NCI-H524 treated with DMSO at 0.1 percent for 48 hours (cell line): ENCODE data around the gene SUSD6.

ENCODE experiments used
- DNase-seq: peaks from one replicate; lab custom pipeline; 2025; lab: John Stamatoyannopoulos, UW

The SUSD6 gene

DNA sequence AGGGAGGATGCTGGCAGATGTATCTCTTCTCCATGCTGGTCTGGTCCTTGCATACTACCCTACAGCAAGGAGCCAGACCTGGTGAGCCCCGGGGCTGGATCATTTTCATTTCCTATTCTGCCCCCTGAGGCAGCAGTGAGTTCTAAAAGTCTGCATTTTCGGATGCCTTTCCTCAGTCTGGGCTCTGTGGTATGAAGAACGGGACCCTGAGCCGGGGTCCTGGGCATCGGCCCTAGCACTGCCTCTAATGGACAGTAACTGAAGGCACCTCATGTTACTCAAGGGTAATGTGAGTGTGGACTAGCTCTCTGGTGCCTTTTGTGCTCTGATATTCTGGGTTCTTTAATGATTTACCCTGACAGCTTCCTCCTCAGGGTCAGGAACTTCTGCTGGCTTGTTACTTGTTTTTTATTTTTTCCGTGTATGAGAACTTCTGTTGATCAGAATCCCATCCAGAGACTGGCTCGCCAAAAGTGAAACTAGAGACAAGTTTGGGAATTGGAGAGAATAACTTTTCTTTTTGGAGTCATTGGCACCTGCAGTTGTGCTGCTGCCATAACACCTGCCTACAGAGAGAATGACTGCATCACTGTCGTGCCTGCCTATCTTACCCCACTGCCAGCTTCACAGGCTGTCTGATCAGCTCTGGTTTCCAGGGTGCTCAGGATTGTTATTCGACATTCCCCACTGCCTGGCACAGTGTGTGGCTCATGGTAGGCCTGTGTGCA lies 62.3 kb downstream of the SUSD6 start:
- DNase-seq, result no peak

DNA sequence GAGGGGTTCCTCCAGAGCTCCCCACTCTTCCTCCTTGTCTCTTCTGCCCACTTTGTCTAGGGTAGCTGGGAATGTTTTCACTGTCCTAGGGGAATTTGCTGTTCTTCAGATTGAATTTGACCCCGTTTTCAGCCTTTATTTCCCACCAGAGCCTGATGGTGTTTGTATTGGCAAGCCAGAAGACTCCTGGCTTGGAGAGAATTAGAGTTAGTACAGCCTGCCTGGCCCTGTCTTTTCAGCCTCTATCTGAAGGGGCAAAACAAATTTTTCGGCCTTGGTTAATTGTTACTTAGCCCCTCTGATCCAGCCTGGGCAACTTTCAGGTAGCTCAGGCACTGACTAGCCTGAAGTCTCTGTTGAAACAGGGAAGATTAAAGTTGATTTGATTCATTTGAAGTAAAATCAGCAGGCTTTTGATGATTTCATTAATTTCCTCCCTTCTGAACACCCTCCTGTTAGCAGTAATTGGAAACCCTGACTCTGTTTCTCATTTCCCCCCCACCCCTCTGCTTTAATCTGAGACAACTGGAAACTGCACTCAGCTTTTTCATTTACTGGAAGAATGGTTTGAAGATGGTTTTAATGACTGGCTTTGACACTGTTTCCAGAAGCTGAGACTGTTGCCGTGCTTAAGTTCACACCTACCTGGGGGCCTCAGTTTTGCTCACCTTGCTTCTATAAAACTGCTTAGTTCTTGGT lies 63.3 kb downstream of the SUSD6 start:
- DNase-seq, result no peak

DNA sequence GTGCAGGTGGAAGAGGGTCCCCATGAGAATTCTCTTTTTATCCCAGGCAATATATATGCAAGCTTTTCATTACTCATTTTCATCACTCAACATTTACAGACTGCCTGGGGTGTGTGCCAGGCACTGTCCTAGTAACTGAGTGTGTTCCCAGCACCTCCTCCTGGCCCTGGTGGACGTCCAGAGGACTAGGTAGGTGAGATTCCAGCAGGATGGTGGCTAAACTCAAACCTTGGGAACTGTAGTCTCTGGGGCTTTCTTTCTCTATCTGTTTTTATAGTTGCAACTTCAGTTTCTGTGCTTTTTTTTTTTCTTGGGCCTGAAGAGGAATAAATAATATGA lies 63.8 kb downstream of the SUSD6 start:
- DNase-seq, result no peak

DNA sequence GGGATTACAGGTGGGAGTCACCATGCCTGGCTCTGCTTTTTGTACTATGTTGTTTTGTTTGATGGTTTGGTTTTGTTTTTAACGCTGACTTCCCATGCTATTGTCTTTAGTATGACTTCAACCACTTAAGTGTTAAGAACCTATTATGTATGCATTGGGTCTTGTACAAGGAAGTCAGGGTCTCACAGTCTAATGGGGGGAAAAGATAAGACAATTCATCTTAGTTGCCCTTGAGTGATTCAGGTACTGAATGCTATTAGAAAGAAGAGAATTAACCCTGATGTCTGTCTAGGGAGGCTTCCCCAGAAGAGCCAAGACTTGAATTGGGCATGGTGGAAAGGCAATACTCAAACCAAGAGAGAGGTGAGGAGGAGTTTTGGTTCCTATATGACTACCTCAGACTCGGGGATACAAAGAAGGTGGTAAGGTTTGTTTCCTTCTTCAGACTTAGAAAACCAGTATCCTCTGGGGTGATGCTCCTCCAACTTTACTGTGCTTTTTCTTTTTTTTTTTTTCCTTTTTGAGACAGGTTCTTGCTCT lies 64.6 kb downstream of the SUSD6 start:
- no peak for DNase-seq

DNA sequence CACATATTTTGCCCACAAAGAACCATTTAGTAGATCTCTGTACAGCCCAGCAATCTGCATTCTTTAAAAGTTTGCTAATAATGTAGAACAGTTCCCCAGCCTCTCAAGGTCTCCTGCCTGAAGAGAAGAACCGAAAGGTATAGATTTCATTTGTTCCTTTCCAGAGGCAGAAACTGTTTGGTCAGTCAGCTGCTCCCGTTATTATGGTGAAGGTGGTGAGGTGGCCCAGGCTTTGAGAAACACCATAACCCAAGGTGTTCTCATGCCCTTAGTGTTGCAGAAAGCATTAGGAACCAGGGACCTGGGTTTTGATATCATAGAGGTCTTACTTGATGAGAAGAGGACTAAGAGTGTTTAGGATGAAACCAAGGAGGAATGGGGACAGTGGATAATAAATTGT lies 65.3 kb downstream of the SUSD6 start:
- DNase-seq, result no peak

DNA sequence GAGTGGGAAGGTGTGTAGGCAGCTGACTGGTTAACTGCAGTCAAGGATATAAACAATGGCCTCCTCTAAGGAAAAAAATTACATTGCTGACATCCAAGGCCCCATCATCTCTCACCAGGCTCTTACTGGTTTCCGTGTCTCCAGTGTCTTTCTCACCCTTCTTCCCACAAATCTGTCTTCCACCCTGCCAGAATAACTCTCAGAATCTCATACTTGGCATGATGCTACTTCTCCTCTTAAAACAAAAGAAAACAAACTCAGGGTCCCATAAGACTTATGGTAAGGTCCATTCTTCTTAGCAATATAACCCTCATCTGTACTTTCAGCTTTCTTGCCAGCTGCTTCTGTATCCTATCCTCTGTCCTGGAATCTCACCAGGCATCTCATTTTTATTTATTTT lies 68.9 kb downstream of the SUSD6 start:
- no peak for DNase-seq

DNA sequence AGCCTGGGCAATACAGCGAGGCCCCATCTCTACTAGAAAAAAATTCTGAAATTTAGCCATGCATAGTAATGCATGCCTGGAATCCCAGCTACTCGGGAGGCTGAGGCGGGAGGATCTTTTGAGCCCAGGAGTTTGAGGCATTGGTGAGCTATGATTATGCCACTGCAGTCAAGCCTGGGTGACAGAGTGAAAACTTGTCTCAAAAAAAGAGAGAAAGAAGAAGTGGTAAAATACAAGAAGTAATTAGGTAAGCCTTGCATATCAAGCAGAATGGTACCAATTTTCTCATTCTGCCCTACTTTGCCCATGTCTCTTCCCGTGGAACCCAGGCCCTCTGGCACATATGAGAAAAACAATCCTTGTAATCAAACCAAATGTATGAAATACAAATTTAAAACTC lies 70.7 kb downstream of the SUSD6 start:
- DNase-seq, result no peak

DNA sequence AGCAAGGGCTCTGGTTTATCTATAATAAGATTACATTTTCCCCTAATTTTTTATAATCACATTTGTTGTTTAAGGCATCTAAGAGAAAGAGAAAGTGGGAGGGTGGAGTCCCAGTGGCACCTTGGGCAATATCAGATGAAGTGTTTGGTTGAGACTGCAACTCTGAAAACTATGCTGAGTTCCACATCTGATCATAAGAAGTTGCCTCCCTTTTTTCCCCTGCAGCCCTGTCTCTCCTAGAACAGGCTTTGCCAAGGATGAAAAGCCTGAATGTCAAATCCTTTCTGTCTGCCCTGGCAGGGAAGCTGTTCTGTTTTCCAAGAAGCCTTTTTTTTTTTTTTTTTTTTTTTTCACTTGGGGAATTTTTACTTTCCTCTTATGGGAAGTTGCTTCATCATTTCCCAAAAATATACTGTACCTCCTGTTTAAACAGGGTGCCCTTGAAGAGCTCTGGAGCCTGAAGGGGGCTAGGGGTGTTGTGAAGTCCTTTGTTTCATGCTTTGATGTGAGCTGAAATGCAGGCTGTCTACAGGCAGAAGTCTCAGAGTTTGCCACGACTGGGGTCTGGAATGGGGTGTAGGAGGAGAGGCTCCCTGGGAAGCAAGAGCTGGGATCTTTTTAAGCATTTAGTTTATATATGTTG lies 71.3 kb downstream of the SUSD6 start:
- no peak for DNase-seq

DNA sequence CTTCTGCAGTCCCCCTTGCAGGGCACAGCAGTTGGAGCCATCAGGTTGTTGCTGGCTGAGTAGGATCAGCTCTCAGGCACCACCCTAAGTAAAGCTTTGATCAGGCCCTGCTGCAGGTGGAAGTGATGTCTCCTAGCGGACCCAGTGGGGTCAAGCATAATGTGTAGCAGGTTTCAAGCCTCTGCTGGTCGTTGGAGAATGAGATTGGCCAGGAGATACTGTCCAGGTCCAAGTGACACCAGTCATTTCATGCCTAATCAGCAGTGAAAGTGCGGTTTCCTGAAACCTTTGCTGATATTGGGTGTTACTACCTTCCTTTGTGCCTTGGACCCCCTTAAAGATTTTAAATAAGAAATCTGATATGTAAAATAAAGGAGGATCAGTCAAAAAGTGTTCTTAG lies 72.6 kb downstream of the SUSD6 start:
- no peak for DNase-seq

DNA sequence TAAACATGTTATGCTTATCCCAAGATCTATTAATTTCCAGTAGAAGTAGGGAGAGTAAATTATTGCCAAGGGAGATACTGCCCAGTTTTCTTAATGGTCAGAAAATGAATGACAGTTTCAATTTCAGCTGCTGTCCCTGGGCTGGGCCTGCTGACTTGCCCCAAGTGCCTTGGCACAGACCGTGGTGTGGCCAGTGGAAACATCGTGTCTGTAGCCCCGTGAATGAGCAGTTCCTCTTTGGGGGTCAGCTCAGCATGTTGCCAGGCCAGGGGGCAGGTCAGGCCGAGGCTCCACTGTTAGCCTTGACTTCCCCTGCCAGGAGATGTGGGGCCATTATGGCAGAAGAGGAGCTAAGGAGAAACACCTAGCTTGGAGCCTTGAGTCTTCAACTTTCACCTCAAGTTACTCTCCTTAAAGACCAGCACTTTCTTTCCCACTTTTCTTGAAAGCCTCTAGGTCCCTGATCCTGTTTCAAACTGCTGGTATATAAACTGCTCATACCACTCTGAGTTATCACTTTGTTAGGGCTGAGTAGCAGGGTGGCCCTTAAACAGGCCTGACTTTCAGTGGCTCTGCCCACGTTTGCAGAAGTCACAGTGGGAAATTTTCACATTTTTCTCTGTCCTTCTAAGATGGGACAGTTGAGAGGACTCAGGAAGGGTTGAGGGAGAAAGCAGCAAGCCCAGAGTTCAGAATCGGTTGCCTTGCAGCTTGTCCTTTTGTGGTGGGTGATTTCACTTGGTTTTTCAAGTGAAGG lies 73.2 kb downstream of the SUSD6 start:
- DNase-seq, result no peak

DNA sequence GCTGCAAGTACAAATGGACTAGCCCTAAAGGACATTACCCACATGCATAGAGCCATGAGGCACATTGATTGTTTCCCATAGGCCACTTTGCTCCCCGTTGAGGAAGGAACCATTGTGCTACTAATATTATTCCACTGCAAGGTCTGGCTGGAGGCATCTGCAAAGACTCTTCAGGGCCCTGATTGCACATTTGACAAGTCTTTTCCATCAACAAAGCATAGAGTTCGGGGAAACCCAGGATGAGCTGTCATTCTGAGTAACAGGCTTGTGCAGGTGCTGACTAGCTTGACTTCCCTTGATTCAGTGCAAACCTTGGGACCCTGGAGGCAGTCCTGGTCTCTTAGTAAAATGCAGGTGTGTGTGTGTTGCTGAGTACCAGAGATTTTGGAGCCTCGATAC lies 73.8 kb downstream of the SUSD6 start:
- no peak for DNase-seq

DNA sequence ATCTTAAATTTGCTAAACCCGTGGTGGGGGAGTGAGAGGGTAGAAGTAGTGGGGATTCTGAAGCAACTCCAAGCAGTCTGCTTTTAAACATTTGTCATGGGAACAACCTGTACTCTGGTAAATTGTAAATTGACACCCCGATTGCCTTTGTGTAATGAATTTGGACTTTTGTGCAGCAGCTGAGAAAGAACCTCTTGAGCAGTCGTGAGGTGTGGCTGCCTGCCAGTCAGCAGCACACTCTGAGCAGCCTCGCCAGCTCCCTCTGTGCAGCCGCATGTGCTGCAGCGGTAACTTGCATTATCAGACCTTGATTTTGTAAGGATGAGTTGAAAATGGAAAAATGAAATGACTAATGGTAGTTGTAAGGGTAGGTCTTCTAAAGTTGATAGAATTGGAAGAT lies 74.3 kb downstream of the SUSD6 start:
- peak; percentile 75 for DNase-seq

DNA sequence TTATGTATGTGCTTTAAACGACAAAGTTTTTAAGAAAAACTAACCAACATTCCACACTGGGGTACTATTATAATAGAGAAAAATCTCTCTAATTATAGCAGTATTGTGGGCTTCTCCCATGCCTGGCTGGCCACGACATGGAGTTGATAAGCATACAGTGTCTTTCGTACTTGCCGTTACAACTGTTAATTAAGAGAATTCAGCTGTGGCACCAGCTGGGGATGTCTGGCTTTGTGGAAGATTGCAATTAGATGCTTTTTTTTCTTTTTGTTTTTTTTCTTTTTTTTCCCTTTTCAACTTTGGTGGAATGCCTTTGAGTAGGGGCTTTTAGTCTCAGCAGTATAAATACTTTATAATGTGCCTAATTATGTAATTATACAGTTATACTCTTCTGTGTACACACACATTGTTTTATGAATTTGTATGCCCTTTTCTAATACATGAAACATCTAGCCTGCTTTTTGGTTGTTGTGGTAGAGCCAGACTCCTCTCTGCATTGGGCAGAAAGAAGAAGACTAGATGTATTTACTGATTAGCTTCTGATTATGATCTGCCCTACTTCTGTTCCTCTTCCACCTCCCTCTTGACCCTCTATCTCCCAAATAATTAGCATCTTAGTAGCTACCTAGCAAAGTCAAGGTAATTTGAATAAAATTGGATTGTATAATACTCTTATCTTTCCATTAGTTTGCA lies 76.4 kb downstream of the SUSD6 start:
- no peak for DNase-seq

DNA sequence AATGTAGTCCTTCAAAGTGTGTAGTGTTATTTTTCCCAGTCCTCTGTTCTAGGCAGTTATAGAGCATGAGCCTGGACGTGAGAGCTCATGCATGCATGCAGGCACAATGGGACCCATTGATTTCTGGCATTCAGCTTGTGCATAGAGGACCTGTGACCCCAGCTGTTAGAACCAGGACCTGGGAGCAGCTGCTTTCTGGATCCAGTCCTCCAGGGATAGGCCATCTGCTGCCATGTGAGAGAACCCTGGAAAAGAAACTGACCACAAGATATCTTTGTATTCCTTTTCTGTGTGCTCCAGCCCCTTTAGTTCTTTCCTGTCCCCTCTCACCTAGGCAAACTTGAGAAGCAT lies 76.9 kb downstream of the SUSD6 start:
- no peak for DNase-seq

DNA sequence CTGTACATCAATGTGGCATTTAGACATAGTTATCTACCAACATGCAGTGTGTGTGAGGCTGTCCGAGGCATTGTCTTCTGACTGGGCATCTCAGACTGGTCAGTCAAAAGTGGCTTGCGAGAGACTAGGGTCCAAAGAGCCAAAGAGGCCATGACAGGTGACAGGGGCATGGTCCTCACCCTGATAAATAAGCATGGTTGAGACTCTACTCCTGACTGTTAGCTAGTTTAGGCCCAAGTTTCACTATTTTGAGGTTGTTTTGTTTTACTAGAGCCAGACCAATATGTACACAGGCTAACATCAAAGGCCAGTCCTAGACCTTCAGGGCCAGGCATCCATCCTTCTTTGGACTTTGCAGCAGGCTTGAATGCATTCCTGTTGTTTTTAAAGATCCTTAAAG lies 78.6 kb downstream of the SUSD6 start:
- no peak for DNase-seq

DNA sequence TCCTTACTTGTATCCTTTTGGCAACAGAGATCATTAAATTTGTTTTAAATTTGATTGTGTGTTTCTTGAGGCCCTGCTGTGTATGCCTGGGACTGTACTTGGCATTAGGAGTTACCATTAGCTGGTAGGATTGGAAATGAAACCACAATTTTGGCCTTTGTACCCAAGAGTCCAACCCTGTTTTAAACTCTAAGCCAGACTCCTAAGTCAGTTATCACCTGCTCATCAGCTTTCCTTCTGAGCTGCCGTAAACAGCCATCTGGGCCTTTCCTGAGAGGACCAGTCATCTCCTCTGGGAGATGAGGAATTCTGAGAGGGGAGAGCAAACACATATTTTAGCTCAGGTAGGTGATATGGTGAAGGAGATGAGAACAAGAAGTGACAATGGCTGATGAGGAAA lies 81.2 kb downstream of the SUSD6 start:
- DNase-seq, result peak; percentile 82

DNA sequence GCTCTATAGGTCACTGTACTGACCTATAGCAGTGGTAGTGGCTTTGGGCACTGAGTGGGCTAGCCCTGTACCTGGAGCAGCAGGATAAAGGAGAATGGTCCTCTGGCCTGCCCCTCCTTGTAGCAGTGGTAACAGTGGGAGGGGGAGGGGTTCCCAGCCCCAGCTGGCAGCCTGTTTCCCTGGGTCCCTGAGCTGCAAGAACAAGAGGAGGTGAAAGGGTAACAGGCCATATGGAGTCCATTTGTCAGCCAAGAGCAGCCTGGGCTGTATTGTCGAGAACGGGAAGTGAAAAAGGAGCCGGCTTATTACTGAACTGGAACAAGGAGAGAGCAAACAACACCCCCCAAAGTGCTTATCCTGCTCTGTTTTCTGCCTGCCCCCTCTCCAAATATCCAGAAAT lies 81.7 kb downstream of the SUSD6 start:
- peak; percentile 99 for DNase-seq

DNA sequence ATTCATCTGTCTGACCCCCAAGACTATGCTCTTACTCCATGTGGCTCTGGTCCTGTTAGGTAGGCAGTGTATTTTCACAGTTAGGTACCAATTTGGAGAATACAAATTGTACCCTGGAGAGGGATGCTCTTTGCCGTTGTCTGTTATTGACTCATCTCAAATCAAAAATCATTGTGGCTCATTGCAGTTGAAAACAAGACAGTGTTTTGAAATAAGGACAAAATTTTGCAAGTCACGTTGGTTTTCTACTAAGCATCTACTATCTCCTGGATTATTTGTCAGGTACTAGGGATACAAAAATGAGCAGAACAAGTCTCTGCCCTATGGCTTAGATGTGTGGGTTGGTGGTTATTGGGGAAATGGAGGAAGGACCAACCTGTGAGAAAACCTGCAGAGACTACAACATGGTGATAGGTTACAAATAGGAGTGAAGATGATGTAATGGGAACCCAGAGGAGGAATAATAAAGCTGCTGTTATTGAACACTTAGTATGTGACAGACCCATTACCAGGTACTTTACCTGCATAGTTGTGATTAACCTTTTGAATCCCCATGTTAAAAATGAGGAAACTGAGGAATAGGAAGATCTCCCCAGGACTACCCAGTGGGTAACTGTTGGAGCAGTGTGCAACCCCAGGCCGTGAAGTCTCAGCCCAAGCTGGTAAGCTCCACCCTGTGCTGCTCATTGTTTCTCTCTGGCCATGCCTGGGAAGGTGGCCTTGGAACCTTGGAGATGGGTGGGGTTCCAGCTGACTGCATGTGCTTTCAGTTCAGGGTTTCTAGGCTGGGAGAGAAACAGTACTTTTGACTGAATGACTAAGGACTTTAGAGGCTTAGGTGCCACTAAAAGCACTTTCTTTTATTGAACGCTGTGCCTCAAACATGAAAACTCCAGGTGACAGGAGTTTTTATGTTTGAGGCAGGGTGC lies 82.7 kb downstream of the SUSD6 start:
- DNase-seq, result no peak

DNA sequence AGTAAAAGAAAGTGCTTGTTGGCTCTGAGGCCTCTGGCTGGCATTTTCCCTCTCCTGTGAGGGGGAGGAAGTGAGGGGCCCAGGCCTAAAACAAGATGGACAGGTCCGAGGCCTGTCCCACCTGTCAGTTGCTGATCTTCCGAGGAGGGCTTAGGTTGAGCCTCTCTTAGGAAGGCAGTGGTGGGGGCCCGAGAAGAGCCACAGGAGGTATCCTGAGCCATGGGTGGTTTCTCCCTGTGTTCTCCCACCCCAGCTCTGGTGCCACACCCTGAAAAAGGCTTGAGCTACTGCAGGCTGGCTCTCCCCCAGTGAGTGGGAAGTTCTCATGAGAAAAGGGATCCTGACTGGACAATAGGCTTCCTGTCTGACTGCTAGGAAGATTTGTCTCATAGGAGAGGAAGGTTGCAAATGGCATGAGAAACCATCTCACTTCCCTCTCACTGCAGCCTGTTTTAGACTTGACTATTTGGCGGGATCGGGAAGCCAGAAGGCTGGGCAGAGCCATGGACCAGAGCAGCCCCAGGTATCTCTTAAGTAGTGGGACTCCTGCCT lies 83.4 kb downstream of the SUSD6 start:
- DNase-seq, result no peak

DNA sequence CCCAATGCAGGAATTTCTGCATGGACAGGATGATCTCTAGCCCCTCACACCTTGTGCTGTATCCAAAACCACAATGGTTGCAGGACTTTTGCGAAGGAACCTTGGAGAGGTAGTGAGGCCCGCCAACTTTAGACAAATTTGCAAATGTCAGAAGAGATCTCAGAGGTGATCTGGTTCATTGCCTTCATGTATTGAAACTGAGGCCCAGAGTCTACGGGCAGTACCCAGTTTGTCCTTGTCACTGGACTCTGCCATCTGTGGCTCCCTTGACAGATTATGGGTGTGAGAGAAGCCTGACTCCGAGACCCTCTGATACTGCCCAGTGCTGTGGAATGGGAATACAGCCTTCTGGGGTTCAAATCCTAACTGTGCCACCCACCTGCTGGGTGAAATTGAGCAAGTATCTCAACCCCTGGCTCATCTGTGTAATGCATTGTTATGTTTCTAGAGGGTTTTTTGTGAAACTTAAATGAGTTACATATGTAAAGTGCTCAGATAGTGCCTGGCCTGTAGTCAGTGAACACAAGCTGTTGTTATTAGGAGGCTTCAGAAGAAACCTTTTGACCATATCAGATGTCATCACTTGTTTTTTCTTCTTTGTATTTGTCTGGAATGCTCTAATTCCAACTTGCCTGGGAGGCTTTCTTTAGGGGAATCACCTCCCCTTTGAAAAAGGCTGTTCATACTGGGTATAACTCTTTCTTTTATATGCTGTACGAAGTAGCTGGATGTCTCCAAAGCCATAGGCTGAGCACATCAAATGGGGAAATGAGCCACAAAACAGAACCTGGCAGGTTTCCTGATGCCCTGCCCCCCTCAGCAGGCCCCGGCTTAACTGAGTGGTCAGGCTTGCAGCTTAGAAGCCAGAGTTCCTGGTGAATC lies 84.2 kb downstream of the SUSD6 start:
- no peak for DNase-seq
